HG03460 (cell line): Measurements from ENCODE around the gene MAB21L3.

Source experiments
- ATAC-seq: cut with Tn5 transposase; IDR thresholded peaks from one replicate; pipeline ENCODE4 v1.9.1; 2021; ENCODE audit not compliant: unreplicated experiment

Gene MAB21L3

GRCh38 chr1:116107371-116107770 lies 3.8 kb upstream of the MAB21L3 start:
- no peak for ATAC-seq

DNA sequence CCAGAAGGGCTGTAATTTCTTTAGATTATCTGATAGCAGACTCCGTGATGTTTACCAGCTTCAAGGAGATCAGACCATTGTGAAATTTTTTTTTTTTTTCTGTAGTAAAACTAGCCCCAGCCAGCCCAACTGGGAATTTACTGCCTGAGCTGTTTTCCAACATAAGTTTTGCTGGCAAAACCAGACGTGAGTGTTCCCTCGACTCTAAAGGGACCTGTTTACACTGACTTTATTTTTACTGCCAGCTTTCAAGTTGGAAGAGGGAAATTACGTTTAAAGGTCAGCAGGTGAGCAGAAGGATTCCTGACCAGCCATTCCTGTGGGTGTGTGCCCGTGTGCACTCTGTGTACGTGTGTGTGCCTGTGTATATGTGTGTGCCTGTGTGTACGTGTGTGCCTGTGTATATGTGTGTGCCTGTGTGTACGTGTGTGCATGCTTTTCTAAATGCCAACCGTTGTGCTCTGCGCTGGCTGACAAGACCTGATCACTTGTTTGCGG lies 374 bp downstream of the MAB21L3 start:
- no peak for ATAC-seq

GRCh38 chr1:116112388-116113140 lies 1.4 kb downstream of the MAB21L3 start:
- ATAC-seq, result no peak

DNA sequence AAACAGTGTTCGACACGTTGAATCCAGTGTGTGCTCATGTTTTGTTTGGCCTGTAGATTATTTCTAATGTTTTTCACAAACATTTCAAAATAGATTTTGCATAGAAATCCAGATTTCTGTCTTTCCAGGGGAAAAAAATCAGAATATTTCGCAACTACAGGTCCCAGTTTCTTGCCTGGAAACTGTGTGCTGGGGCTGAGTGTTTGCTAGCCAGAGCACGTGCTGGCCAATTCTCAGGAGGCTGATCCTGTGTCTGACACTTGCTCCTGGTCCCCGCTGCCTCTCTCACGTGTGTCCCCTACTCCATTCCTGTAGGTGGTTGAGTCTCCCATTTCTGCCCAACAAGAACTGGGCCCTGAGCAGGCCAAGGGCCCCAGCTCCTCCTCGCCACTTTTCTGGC lies 2.4 kb downstream of the MAB21L3 start:
- no peak for ATAC-seq

DNA sequence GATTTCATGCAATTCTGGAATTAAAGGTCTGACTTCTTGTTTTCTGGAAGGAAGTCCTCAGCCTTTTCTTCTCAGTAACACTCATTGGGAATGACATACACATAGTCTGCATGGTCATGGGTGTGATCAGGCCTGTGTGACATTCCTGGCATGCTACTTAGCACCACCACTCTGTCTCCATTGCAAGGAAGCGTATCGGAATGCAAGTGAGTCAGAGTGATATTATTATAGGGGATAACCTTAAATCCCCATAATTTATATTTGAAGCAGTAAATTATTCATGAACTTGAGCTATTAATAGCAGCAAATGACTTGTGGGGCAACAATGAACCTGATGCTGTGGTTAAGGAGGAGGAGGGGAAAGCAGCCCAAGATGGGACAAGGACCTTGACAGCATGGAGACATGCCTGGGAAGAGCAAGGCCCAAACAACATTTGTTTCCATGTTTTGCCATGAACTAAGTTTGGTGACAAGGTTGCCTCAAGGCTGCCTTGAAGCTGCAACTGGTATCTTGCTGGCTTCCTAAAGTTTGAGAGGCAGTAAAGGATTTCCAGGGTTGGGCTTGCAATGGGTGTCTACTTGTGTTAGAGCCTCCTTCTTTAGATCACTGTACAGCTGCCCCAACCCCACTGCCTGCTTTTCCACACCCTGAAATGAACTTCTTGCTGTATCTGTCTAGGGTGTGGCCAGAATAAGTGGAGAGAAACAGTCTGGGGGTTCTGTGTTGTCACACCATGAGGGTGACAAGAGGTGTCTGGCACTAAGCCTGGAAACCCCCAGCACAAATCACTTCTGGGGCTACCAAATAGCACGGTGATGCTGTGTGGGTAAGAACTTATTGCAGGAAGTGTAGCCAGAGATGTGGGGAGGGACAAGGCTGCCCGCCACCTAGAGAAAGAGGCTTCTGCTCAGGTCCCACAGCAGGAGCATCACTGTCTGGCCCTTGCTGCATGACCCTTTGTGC lies 4.6 kb downstream of the MAB21L3 start:
- no peak for ATAC-seq

- ATAC-seq, result no peak
Measured at GRCh38 chr1:116118471-116118870, 7.3 kb downstream of the MAB21L3 start.

DNA sequence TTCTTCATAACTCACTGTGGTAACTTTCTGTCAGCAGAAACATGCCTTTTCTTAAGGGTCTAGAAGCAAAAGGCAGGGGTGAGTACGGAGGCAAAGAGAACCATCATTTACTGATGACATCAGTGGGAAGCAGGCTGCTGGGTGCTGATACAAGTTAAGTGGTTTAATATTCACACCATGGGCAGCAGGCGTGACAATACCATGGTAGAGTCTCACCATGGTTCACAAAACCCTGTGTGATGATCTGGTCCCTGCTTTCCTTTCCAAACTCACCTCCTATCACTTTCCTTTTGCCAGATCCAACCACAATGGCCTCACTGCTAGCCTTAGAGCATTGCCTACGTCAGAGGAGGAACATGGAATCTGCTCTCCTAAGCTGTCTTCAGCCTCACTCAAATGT lies 8.7 kb downstream of the MAB21L3 start:
- no peak for ATAC-seq

DNA sequence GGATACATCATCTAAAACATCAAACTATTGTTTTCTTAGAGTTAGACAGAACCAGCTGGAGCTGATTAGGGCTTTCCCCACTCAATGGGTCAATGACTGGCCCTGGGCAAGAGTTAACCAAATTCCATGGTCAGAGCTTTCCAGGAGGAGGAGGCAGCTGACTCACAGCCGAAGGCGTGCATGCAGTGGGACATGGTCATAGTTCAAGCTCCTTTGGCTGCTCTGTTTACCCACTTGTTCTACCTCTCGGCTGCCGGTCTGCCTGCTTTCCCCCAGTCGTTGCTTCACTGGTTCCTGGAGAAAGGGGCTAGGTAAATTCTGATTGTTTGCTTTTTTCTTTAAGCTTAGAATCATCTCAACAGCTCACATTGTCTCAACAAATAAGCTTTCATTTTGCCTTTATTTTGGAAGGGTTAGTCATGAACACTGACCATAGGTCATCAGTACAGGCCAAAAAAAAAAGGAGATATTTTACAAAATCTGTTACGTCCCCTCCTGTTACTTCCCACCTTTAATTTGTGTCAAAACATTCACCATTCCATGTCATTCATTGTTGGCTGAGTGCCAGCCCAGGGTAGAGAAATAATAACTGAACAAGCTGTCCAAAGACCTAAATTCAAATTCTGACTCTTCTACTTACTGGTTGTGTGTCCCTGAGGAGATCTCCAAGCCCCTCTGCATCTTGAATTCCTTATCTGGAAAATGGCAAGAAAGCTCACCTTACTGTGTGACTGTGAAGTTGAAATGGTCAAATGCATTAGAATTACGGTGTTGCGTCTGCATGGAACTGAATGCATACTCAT lies 12.0 kb downstream of the MAB21L3 start:
- ATAC-seq, result no peak

DNA sequence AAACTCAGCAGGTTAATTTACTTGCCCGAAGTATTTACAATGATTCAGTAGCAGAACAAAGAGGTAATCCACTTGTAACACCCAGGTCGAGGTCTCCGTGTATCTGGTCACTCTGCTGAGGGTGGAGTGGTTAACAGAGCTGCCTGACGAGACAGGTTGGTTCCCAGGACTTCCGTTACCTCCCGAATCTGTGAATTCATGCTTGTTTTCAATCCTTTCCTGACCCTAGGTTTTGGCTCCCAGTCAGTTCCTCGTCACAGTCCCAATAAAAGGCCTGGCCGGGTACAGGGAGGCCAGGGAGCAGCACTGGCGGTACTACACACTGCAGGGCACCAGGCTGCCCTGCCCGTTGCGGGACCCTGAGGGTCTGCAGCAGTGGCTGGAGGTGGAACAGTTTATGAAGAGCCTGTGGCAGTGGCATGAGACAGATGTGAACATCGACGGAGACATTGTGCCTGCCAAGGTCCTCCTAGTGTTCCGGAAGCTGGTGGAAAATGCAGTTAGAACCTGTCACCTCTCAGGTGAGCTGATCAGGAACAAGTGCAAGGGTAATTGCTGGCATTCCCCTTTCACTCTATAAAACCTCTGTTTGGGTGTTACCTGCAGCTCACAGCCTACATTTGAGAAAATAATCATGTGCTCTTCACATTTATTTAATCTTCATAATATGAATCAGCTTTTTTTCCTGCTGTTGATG lies 12.8 kb downstream of the MAB21L3 start:
- ATAC-seq, result no peak

DNA sequence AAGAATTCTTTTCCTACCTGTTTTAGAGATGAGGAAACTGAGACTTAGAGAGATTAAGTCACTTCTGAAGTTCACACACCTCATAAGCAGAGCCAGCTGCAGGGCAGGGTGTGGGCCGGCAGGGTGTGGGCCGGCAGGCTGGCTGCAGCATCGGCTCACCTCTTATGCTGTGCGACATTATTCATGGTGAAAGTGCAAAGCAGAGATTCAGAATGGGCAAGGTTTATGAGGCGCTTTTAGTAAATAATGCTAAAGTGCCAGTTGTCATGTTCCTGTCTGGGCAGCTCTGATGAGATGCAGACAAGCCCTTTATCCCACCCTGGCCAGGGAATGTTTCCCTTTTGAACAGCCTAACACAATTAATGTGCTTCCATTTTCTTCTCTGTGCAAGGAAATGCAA lies 14.6 kb downstream of the MAB21L3 start:
- ATAC-seq, result no peak

GRCh38 chr1:116126281-116126680 lies 15.1 kb downstream of the MAB21L3 start:
- no peak for ATAC-seq

DNA sequence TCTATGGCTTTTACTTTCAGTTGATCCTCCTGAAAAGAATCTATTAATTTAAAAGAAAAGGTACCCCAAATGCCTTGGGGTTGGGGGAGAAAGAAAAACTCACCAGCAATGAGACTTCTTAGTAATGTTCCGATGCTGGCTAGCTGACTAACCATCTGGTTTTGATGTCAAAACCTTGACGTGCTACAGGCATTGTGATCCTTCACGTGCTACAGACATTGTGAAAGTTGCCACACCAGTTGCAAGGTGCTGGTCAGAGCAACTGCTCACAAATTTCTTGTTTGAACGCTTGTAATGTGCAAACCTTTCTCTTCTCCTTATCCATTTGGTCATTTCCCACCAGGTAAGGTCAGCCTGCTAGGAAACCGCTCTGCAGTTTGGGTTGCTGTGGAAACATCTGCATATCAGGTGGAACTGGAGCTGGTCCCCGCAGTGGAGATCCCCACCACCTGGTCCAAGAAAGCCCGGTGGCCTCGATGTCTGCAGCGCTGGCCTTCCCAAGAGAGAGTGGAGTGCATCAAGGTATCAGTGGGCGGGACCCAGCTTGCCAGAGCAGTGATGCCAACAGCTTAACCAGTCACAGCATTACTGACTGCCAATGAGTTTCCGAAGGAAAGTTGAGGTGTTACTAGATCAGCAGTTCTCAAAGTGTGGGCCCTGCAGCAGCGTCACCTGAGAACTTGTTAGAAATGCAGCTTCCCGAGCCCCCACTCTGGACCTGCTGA lies 16.1 kb downstream of the MAB21L3 start:
- ATAC-seq, result no peak

DNA sequence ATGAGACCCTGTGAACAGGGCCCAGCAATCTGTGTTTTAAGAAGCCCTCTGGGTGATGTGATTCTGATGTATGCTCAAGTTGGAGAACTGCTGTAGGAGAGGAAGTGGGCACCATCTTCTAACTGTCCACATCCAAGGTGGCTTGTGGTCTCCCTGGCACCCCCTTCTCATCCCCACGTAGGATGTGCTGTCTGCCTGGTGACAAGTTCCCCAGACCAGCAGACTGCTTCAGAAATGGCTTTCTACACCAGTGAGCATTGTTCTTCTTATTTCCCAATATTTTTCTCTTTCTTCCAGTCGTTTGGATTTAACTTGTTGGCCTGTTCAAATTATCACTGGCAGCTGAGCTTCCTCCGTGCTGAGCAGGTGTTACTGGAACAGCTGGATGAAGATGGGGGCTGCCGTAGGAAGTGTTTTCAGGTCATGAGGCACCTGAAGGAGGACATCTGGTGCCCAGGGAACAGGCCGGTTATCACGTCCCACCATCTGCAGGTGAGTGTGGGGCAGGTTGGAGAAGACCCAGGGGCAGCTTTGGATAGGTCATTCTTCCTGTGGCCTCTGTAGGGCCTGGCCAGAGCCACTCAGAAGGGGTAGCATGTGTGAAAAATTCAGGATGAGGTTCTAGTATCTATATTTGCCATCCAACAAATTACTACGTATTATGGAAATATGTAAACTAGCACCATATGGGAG lies 16.8 kb downstream of the MAB21L3 start:
- no peak for ATAC-seq

- ATAC-seq, result no peak
Measured at GRCh38 chr1:116128664-116129063, 17.5 kb downstream of the MAB21L3 start.

GRCh38 chr1:116129537-116129936 lies 18.3 kb downstream of the MAB21L3 start:
- no peak for ATAC-seq

DNA sequence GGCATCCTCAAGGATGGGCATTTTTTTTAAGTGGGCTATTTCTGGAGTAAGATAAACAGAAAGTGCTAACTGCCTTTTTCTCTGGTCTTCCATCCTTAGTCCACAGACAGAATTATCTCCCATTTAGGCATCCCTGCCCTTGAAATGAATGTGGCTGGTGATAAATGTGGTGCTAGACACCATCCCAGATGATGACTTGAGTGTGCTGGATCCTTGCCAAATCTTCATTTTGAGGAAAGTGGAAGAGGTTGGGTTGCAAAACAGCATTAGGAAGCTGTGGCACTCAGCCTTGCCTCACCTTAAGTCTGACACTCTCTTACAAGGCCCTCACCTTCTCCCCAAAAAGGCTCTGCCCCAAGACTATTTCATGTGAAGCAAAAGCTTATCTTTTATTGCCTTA lies 19.2 kb downstream of the MAB21L3 start:
- no peak for ATAC-seq

DNA sequence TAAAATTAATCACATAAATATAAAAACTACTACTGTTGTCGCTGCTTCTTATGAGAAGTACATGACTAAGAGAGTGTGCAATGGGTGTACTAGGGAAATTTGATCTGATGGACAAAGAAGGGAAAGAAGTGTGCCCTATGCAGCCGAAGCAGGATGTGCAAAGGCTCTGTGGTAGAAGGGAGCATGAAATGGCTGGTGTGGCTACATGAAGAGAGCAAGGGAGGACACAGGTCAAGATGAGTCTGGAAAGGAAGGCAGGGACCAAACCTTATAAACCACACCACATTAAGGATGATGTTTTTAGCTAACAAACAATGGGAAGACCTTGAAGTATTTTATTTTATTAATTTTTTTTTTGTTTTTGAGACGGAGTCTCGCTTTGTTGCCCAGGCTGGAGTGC lies 20.0 kb downstream of the MAB21L3 start:
- ATAC-seq, result no peak

DNA sequence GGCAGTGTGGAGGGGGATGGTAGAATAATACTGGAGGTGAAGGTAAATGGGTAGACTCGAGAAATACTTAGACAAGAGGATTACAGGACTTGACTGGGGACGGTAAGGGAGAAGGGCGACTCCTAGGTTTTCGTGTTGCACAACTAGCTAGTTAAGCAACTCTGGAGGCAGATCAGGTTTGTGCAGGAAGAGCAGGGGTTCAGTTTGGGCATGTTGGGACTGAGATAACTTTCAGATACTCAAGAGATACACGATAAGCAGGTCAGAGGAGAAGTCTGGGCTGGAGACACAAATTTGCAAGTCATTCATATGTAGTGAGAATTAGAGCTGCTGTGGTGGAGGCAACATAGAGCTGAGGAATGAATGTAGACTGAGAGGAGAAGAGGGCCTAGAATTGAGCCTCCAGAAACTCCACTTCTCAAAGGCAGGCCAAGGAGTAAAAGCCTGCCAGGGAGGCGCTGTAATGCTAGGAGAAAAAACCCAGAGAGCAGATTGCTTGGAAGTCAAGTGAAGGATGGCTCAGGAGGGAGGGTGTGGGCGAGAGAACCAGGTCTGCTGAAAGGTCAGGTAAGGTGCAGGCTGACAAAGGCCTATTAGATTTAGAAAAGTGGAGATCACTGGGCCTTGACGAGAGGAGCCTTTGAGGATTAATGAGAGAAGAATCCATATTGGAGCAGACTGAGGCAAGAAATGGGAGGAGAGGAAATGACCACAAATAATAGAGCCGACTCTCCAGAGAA lies 20.8 kb downstream of the MAB21L3 start:
- no peak for ATAC-seq
